Liver (tissue), 9 donors: ENCODE data around the gene LILRB2. TPM values are rescaled to one million over a fixed set of nuclear protein-coding genes. Genes with fewer than 3 reads are reported as not detected.

Experiments
- DNase-seq: peaks from one replicate; pipeline ENCODE4 v3.0.0-alpha.2; 2017; ENCODE audit warnings: low spot score
- H3K27ac ChIP-seq, 2 donors: one replicate each; pipeline ENCODE4 v1.7.0; 2013; ENCODE audit warnings: inconsistent platforms in 2 of 2, low read length in 2 of 2, control low read depth in 1 of 2, low read depth in 1 of 2, mild to moderate bottlenecking in 1 of 2
- H3K27me3 ChIP-seq, 4 donors: one replicate each; pipeline versions ENCODE4 v1.6.1 to v1.7.0; 2013; ENCODE audit warnings: low read length in 3 of 4, inconsistent platforms in 1 of 4, mild to moderate bottlenecking in 1 of 4, moderate library complexity in 1 of 4; ENCODE audit not compliant: control insufficient read depth in 4 of 4, insufficient read depth in 4 of 4
- H3K36me3 ChIP-seq, 4 donors: one replicate each; pipeline versions ENCODE4 v1.6.1 to v1.7.0; 2013; ENCODE audit warnings: low read length in 3 of 4, mild to moderate bottlenecking in 3 of 4, low read depth in 1 of 4, moderate library complexity in 1 of 4; ENCODE audit not compliant: control insufficient read depth in 4 of 4, insufficient read depth in 3 of 4
- H3K4me1 ChIP-seq, 4 donors: one replicate each; pipeline versions ENCODE4 v1.6.1 to v1.7.0; 2013; ENCODE audit warnings: low read length in 3 of 4, mild to moderate bottlenecking in 3 of 4, moderate library complexity in 1 of 4; ENCODE audit not compliant: control insufficient read depth in 4 of 4, insufficient read depth in 4 of 4
- H3K4me3 ChIP-seq, 3 donors: one replicate each; pipeline versions ENCODE4 v1.6.1 to v1.7.0; 2013; ENCODE audit warnings: low read length in 3 of 3, control low read depth in 1 of 3, low read depth in 1 of 3, mild to moderate bottlenecking in 1 of 3
- H3K9ac ChIP-seq, 2 donors: one replicate each; pipeline ENCODE4 v1.7.0; 2013; ENCODE audit warnings: low read length in 2 of 2, mild to moderate bottlenecking in 2 of 2, moderate library complexity in 2 of 2, control low read depth in 1 of 2, low read depth in 1 of 2
- H3K9me3 ChIP-seq, 4 donors: one replicate each; pipeline versions ENCODE4 v1.6.1 to v1.7.0; 2013; ENCODE audit warnings: low read length in 3 of 4; ENCODE audit not compliant: control insufficient read depth in 4 of 4
- CTCF ChIP-seq: fragments of 150-350 bp; IDR thresholded peaks from 2 replicates; pipeline ENCODE4 v1.5.1; 2017; ENCODE audit warnings: improper control_type of control experiment, low read depth, low read length; ENCODE audit not compliant: missing input control
- EGR1 ChIP-seq, 2 donors: IDR thresholded peaks; 2 replicates each; pipeline ENCODE4 v1.6.1; 2016 to 2018; ENCODE audit warnings: antibody characterized with exemption in 2 of 2, low read depth in 2 of 2
- FOXA2 ChIP-seq: IDR thresholded peaks from 2 replicates; pipeline ENCODE4 v1.6.1; 2016; ENCODE audit warnings: antibody characterized with exemption
- GABPA ChIP-seq, 2 donors: IDR thresholded peaks in 1 of 2; conservative IDR thresholded peaks in 1 of 2; 2 replicates each; pipeline ENCODE4 v1.6.1; 2016; ENCODE audit warnings: antibody characterized with exemption in 2 of 2, mild to moderate bottlenecking in 1 of 2, moderate library complexity in 1 of 2
- HNF4A ChIP-seq, 2 donors: conservative IDR thresholded peaks; 2 replicates each; pipeline ENCODE4 v1.6.1; 2016; ENCODE audit warnings: antibody characterized with exemption in 2 of 2, mild to moderate bottlenecking in 2 of 2
- HNF4G ChIP-seq: IDR thresholded peaks from 2 replicates; pipeline ENCODE4 v1.6.1; 2016; ENCODE audit warnings: antibody characterized with exemption
- JUND ChIP-seq, 2 donors: IDR thresholded peaks; 2 replicates each; pipeline ENCODE4 v1.6.1; 2016; ENCODE audit warnings: antibody characterized with exemption in 2 of 2
- MAX ChIP-seq: IDR thresholded peaks from 2 replicates; pipeline ENCODE4 v1.6.1; 2016; ENCODE audit warnings: antibody characterized with exemption
- NR2F2 ChIP-seq: IDR thresholded peaks from 2 replicates; pipeline ENCODE4 v1.6.1; 2016; ENCODE audit warnings: antibody characterized with exemption
- RAD21 ChIP-seq, 2 donors: IDR thresholded peaks; 2 replicates each; pipeline ENCODE4 v1.6.1; 2016; ENCODE audit warnings: antibody characterized with exemption in 2 of 2, mild to moderate bottlenecking in 2 of 2
- REST ChIP-seq: IDR thresholded peaks from 2 replicates; pipeline ENCODE4 v1.6.1; 2016; ENCODE audit warnings: antibody characterized with exemption, mild to moderate bottlenecking
- RXRA ChIP-seq, 2 donors: IDR thresholded peaks; 2 replicates each; pipeline ENCODE4 v1.6.1; 2017 to 2018; ENCODE audit warnings: antibody characterized with exemption in 2 of 2, mild to moderate bottlenecking in 1 of 2
- SP1 ChIP-seq: IDR thresholded peaks from 2 replicates; pipeline ENCODE4 v1.6.1; 2018; ENCODE audit warnings: antibody characterized with exemption, mild to moderate bottlenecking
- TAF1 ChIP-seq: conservative IDR thresholded peaks from 2 replicates; pipeline ENCODE4 v1.6.1; 2016; ENCODE audit warnings: antibody characterized with exemption, mild to moderate bottlenecking
- YY1 ChIP-seq: IDR thresholded peaks from 2 replicates; pipeline ENCODE4 v1.6.1; 2016; ENCODE audit warnings: antibody characterized with exemption, mild to moderate bottlenecking
- WGBS: extraction: QIAGEN DNeasy Blood & Tissue Kit; methylation state at CpG from one replicate; pipeline ENCODE4 v1.1.7; 2013; 5-methylcytosine and 5-hydroxymethylcytosine counted together
- polyA plus RNA-seq, 2 donors: library from polyadenylated mRNA; stranded (reverse) in 1 of 2; unstranded in 1 of 2; fragments of 200-250 nt in 1 of 2; fragments of >200 nt in 1 of 2; fragmentation: Nextera tagmentation in 1 of 2; extraction: Ambion mirVana in 1 of 2; gene quantifications; one replicate each; pipeline versions ENCODE4 v1.2.1 to v1.2.3, GENCODE V29; 2013 to 2015
- total RNA-seq, 2 donors: library from RNA; depleted of rRNA; stranded (reverse); fragments of >200 nt; gene quantifications; one replicate each; pipeline ENCODE4 v1.2.3, GENCODE V29; 2014
- TF ChIP-seq, protein P1 (sequence below): IDR thresholded peaks from 2 replicates; pipeline ENCODE4 v1.6.1; 2016; ENCODE audit warnings: antibody characterized with exemption
- TF ChIP-seq, protein P2 (sequence below): IDR thresholded peaks from 2 replicates; pipeline ENCODE4 v1.6.1; 2016; ENCODE audit warnings: antibody characterized with exemption
- donor health status: healthy.
- donor health status: healthy.
- donor health status: healthy.
- donor health status: healthy.
- donor health status: healthy.

Gene LILRB2
- total and polyA plus RNA-seq, 4 donors, result 2.2 to 6.1 (median 5.2) TPM

- TF ChIP-seq JUND (IDR thresholded peaks at IDR 0.05), result no peak
- no peaks in the 10 kb centered on the region for H3K36me3 ChIP-seq
- H3K27me3 ChIP-seq, result peaks cover 0 to 2% (median 0%) of the 10 kb centered on the region in 4 donors
- no peaks in the 10 kb centered on the region for H3K4me1 ChIP-seq
- H3K9me3 ChIP-seq, result no peaks in the 10 kb centered on the region
- no peak overlapping the region for H3K27ac ChIP-seq
- 36% methylated on average over 2 of the region's 2 CpGs for WGBS
- no peak overlapping the region for H3K4me3 ChIP-seq
- H3K9ac ChIP-seq, result no peak overlapping the region
- DNase-seq, result no peak
Observed at GRCh38 chr19:54268936-54269335, 12.0 kb downstream of the LILRB2 start.

DNA sequence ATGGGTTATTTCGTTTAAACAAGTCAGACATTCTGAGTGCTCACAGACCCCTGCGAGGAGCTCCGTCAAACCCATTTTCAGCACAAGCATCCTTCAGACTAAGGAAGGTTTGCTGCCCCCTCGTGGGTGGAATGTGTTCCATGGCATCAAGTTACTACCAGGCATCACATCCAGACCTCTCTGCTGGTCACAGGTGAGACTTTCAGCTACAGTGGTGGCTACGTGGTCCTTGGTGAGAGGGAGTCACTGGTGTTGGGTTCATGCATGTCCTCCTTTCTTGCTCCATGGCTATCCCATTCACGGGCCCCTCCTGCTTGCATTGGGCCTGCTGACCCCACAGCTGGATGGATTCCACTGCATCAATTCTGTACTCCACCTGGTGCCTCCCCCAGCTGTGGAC is 14.8 kb downstream of the LILRB2 start:
- Histone ChIP-seq H3K4me3 (no peak overlapping the region), H3K36me3 (no peaks in the 10 kb centered on the region), H3K27me3 (peaks cover 0 to 2% (median 0%) of the 10 kb centered on the region in 4 donors), H3K9me3 (no peaks in the 10 kb centered on the region), H3K4me1 (no peaks in the 10 kb centered on the region), H3K27ac (no peak overlapping the region), H3K9ac (no peak overlapping the region)
- TF ChIP-seq YY1 (no peak), HNF4G (no peak), TAF1 (no peak), MAX (no peak), RAD21 (IDR thresholded peaks at IDR 0.05) (peak; percentile 32 to 72), NR2F2 (no peak), FOXA2 (no peak), HNF4A (conservative IDR thresholded peaks at IDR 0.05) (no peak), JUND (IDR thresholded peaks at IDR 0.05) (no peak), REST (no peak), EGR1 (IDR thresholded peaks at IDR 0.05; ENCODE audit: low read depth in 2 of 2) (no peak), RXRA (IDR thresholded peaks at IDR 0.05) (no peak), CTCF (peak; percentile 71), GABPA (IDR thresholded peaks at IDR 0.05 in 1 of 2, conservative IDR thresholded peaks at IDR 0.05 in 1 of 2) (no peak), SP1 (no peak)
- TF ChIP-seq, protein P1, sequence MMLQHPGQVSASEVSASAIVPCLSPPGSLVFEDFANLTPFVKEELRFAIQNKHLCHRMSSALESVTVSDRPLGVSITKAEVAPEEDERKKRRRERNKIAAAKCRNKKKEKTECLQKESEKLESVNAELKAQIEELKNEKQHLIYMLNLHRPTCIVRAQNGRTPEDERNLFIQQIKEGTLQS, result no peak
- TF ChIP-seq, protein P2, sequence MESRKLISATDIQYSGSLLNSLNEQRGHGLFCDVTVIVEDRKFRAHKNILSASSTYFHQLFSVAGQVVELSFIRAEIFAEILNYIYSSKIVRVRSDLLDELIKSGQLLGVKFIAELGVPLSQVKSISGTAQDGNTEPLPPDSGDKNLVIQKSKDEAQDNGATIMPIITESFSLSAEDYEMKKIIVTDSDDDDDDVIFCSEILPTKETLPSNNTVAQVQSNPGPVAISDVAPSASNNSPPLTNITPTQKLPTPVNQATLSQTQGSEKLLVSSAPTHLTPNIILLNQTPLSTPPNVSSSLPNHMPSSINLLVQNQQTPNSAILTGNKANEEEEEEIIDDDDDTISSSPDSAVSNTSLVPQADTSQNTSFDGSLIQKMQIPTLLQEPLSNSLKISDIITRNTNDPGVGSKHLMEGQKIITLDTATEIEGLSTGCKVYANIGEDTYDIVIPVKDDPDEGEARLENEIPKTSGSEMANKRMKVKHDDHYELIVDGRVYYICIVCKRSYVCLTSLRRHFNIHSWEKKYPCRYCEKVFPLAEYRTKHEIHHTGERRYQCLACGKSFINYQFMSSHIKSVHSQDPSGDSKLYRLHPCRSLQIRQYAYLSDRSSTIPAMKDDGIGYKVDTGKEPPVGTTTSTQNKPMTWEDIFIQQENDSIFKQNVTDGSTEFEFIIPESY, result no peak
- peak; percentile 70 for DNase-seq
- WGBS, result 5% methylated on average over 6 of the region's 6 CpGs
